GM12875 (cell line): ENCODE measurements around the gene DSG3.

Source experiments
- H3K4me3 ChIP-seq: one replicate; pipeline ENCODE4 v1.5.1; 2011; ENCODE audit warnings: low read depth, low read length, control low read depth
- TF ChIP-seq, protein P1 (sequence below): IDR thresholded peaks from 2 replicates; pipeline ENCODE4 v1.5.1; 2011; ENCODE audit warnings: low read depth, mild to moderate bottlenecking, control low read depth, inconsistent platforms, low read length, moderate library complexity, borderline replicate concordance; ENCODE audit not compliant: insufficient read depth

DSG3 gene, protein sequence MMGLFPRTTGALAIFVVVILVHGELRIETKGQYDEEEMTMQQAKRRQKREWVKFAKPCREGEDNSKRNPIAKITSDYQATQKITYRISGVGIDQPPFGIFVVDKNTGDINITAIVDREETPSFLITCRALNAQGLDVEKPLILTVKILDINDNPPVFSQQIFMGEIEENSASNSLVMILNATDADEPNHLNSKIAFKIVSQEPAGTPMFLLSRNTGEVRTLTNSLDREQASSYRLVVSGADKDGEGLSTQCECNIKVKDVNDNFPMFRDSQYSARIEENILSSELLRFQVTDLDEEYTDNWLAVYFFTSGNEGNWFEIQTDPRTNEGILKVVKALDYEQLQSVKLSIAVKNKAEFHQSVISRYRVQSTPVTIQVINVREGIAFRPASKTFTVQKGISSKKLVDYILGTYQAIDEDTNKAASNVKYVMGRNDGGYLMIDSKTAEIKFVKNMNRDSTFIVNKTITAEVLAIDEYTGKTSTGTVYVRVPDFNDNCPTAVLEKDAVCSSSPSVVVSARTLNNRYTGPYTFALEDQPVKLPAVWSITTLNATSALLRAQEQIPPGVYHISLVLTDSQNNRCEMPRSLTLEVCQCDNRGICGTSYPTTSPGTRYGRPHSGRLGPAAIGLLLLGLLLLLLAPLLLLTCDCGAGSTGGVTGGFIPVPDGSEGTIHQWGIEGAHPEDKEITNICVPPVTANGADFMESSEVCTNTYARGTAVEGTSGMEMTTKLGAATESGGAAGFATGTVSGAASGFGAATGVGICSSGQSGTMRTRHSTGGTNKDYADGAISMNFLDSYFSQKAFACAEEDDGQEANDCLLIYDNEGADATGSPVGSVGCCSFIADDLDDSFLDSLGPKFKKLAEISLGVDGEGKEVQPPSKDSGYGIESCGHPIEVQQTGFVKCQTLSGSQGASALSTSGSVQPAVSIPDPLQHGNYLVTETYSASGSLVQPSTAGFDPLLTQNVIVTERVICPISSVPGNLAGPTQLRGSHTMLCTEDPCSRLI

DNA sequence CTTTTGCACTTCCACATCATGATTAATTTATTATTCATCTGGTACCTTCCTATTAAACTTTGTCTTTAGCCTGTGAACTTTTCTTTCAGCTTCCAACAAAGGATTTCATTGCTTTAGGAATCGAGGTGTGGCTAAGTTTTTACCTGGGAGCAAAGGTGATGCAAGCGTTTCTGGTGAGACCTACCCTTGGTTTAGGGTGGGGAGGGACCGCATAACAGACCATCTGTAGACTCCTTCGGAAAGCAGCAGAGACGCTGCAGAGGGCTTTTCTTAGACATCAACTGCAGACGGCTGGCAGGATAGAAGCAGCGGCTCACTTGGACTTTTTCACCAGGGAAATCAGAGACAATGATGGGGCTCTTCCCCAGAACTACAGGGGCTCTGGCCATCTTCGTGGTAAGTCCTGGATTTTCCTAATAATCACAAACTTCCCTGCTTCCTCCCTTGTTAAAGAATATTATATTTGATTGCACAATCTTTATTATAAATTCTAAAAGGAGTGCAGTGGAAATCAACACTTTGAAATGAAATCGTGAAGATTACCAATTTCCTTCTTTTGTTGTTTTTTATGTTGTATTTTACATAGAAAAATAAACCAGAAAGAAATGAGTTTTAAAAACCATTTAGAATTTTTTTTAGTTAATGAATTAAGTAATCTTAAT, at the start of gene DSG3:
Gene DSG3 (plus strand): TSS at position 212 of the 662 bp plus-strand sequence. CDS start 137 bp downstream, at position 349.
- TF ChIP-seq, protein P1, sequence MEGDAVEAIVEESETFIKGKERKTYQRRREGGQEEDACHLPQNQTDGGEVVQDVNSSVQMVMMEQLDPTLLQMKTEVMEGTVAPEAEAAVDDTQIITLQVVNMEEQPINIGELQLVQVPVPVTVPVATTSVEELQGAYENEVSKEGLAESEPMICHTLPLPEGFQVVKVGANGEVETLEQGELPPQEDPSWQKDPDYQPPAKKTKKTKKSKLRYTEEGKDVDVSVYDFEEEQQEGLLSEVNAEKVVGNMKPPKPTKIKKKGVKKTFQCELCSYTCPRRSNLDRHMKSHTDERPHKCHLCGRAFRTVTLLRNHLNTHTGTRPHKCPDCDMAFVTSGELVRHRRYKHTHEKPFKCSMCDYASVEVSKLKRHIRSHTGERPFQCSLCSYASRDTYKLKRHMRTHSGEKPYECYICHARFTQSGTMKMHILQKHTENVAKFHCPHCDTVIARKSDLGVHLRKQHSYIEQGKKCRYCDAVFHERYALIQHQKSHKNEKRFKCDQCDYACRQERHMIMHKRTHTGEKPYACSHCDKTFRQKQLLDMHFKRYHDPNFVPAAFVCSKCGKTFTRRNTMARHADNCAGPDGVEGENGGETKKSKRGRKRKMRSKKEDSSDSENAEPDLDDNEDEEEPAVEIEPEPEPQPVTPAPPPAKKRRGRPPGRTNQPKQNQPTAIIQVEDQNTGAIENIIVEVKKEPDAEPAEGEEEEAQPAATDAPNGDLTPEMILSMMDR = no peak
- H3K4me3 ChIP-seq = no peak within 1 kb of the TSS

DNA sequence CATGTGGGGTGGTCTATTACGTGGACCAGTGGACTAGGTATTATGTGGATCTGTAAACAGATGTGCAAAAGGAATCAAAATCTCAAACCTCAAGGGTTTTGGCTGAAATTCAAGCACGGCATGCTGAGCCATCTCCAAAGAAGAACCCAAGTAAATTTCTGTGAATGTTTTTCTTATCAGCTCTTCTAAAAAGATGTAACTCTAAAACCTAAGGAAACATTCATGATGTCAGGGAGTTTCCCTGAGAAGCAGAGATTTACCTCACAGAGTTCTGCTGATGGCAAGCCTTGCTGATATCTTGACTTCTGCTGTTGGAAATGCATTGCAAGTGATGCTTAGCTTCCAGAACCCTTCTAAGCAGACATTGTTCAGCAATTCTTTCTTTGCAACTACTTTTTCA, 49.4 kb upstream of the DSG3 start:
- no peak overlapping the region for H3K4me3 ChIP-seq
- TF ChIP-seq, protein P1 = no peak

DNA sequence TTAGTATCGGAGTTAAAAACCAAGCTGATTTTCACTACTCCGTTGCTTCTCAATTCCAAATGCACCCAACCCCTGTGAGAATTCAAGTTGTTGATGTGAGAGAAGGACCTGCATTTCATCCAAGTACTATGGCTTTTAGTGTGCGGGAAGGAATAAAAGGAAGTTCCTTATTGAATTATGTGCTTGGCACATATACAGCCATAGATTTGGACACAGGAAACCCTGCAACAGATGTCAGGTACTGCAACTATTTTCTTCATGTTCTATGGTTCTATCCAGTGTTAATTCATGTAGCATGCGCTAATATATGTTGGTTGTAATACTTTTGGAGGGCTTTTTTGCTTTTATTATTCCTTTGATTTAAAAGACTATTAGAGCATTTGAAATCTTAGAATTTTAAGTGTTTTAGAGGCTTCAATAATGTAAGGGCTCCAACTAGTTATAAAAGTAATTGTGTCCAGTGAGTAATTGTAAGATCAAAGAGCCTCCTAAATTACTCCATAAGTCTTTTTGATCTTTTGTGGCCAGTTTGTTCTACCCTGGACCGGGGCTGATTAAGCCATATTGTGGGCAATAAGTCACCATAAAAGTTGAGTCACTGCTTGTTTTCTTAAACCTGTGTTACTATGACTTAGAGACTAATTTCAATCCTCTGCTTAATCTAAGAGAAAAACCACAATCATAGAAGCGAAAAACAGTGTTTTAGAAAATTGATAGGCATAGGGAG, 48.1 kb upstream of the DSG3 start:
- H3K4me3 ChIP-seq = no peak overlapping the region
- TF ChIP-seq, protein P1 = no peak

DNA sequence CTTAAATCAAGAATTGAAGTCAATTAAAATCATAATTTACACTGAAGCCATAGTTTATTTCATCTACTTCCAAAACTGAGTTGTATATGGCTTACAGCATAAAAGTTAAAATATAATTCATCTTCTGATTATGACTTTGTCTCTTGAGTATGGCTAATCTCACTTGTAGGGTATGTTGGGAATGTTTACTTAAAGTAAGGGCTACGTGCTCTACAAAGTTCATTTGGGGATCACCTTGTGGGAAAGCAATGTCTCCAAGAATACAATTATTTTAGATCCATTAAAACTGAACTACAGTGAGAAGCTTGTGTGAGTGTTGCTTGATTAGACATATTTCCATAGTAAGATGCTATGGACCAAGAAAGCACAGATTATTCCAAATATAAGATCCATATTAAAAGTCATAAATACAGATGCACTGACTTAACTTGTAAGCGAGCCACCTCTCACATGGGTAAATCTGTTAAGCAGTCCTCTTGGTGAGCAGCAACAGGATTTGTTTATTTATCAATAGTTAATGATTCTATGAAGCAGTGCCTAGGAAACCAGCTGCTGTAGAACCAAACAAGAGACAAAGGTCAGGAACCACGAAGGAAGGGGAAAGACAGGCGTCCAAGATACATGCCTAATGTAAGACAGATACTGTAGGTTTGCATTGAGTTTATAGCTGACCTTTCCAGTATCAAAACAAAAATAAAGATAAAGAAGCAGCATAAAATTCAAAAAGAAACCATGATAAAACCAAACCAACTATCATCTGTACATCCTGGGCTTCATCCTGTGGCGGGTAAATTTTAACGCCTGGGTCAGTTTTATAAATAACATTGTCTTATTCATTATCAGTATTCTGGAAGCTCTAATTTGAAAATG, 46.1 kb upstream of the DSG3 start:
- TF ChIP-seq, protein P1 = no peak
- H3K4me3 ChIP-seq = no peak overlapping the region

DNA sequence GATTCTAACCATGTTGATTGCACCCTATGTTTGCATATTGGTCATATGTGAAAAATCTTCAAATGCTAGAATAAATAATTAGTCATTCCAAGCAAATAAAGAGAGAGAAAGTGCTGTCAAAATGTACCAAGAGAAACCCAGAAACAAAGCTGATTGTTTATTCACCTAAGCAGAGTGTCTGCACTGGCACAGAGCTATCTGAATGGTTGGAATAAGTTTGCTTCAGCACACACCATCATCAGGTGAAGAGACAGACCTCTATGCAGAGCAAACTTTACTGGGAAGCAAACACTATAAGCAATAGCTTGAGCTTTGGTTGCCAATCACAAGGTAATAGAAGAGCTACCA, 45.5 kb upstream of the DSG3 start:
- TF ChIP-seq, protein P1 = no peak
- no peak overlapping the region for H3K4me3 ChIP-seq

DNA sequence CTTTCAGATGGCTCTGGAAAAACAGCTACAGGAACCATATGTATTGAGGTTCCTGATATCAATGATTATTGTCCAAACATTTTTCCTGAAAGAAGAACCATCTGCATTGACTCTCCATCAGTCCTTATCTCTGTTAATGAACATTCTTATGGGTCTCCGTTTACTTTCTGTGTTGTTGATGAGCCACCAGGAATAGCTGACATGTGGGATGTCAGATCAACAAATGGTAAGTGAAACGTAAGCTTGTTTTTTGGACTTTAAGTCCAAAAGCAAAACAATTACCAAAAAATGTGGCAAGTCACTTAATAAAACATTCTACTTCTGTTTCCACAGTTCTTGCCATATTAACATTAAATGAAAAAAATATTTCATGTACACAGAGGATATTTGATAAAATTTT, 44.1 kb upstream of the DSG3 start:
- TF ChIP-seq, protein P1 = no peak
- no peak overlapping the region for H3K4me3 ChIP-seq
